HG03442 (cell line): ENCODE results near the gene DDIT3.

Experiments used
- ATAC-seq: cut with Tn5 transposase; IDR thresholded peaks from one replicate; pipeline ENCODE4 v1.9.1; 2021; ENCODE audit warnings: mild to moderate bottlenecking, moderate library complexity; ENCODE audit not compliant: unreplicated experiment

DDIT3 gene

GRCh38 chr12:57470286-57470969 lies 49.9 kb downstream of the DDIT3 start:
- no peak for ATAC-seq

GRCh38 chr12:57469296-57470164 lies 50.8 kb downstream of the DDIT3 start:
- ATAC-seq: no peak

- ATAC-seq: no peak
Measured at GRCh38 chr12:57467915-57468314, 52.4 kb downstream of the DDIT3 start.

- no peak for ATAC-seq
Measured at GRCh38 chr12:57467212-57467874, 53.0 kb downstream of the DDIT3 start.
